GM23248 (cell line): ENCODE data around the gene KLHL8. TPM values are rescaled to one million over a fixed set of nuclear protein-coding genes. Genes with fewer than 3 reads are reported as not detected.

ENCODE experiments used
- DNase-seq: peaks from one replicate; pipeline ENCODE4 v3.0.0-alpha.2; 2015
- H2AFZ ChIP-seq: fragments of 200-600 bp; sonication (generic); 2 replicates; pipeline ENCODE4 v1.6.1; 2016; ENCODE audit warnings: antibody characterized with exemption
- H3F3A ChIP-seq: fragments of 200-600 bp; sonication (generic); 2 replicates; pipeline ENCODE4 v1.6.1; 2016; ENCODE audit warnings: mild to moderate bottlenecking, antibody characterized with exemption, mixed run types; ENCODE audit not compliant: insufficient read depth
- H3K27ac ChIP-seq: fragments of 200-600 bp; sonication (generic); 2 replicates; pipeline ENCODE4 v1.5.1; 2016; ENCODE audit warnings: mild to moderate bottlenecking
- H3K27me3 ChIP-seq: fragments of 200-600 bp; sonication (generic); replicated peaks from 2 replicates; pipeline ENCODE4 v1.6.1; 2016; ENCODE audit warnings: mild to moderate bottlenecking; ENCODE audit not compliant: insufficient read depth
- H3K36me3 ChIP-seq: fragments of 200-600 bp; sonication (generic); 2 replicates; pipeline ENCODE4 v1.6.1; 2016; ENCODE audit warnings: low read depth, mild to moderate bottlenecking
- H3K4me1 ChIP-seq: fragments of 200-600 bp; sonication (generic); 2 replicates; pipeline ENCODE4 v1.6.1; 2016; ENCODE audit warnings: mild to moderate bottlenecking; ENCODE audit not compliant: insufficient read depth
- H3K4me2 ChIP-seq: fragments of 200-600 bp; sonication (generic); one replicate; pipeline ENCODE4 v1.6.1; 2016; ENCODE audit warnings: mild to moderate bottlenecking; ENCODE audit not compliant: unreplicated experiment
- H3K4me3 ChIP-seq: fragments of 200-600 bp; sonication (generic); 2 replicates; pipeline ENCODE4 v1.5.1; 2016; ENCODE audit warnings: mild to moderate bottlenecking
- H3K79me2 ChIP-seq: fragments of 200-600 bp; sonication (generic); 2 replicates; pipeline ENCODE4 v1.6.1; 2016; ENCODE audit warnings: mild to moderate bottlenecking; ENCODE audit not compliant: insufficient read depth
- H3K9ac ChIP-seq: fragments of 200-600 bp; sonication (generic); 2 replicates; pipeline ENCODE4 v1.6.1; 2016; ENCODE audit warnings: mild to moderate bottlenecking
- H3K9me2 ChIP-seq: fragments of 200-600 bp; sonication (generic); 2 replicates; pipeline ENCODE4 v1.6.1; 2016; ENCODE audit warnings: mixed run types, mild to moderate bottlenecking, moderate library complexity; ENCODE audit not compliant: insufficient read depth
- H3K9me3 ChIP-seq: fragments of 200-600 bp; sonication (generic); one replicate; pipeline ENCODE4 v1.6.1; 2017; ENCODE audit warnings: low read depth
- H4K20me1 ChIP-seq: fragments of 200-600 bp; sonication (generic); 2 replicates; pipeline ENCODE4 v1.6.0; 2016; ENCODE audit not compliant: insufficient read depth
- EZH2 ChIP-seq: fragments of 200-600 bp; sonication (generic); IDR thresholded peaks from 2 replicates; pipeline ENCODE4 v1.6.1; 2018; ENCODE audit warnings: antibody characterized with exemption, mild to moderate bottlenecking; ENCODE audit not compliant: insufficient read depth, poor library complexity, severe bottlenecking
- EZH2phosphoT487 ChIP-seq: fragments of 200-600 bp; sonication (generic); IDR thresholded peaks from 2 replicates; pipeline ENCODE4 v1.6.1; 2018; ENCODE audit warnings: antibody characterized with exemption, moderate library complexity, mild to moderate bottlenecking, low read depth; ENCODE audit not compliant: insufficient read depth
- WGBS, 2 experiments: methylation state at CpG; one replicate each; pipeline ENCODE4 v1.1.6; 2015 to 2017; ENCODE audit warnings: low lambda C conversion rate in 2 of 2, low coverage in 1 of 2; ENCODE audit errors: missing lambda C conversion rate in 2 of 2; 5-methylcytosine and 5-hydroxymethylcytosine counted together
- in situ Hi-C: fragments of 300-500 bp; cut with MboI; formaldehyde crosslinking; loops from 2 replicates; pipeline ENCODE4 v1.15.0; 2020
- polyA plus RNA-seq: library from polyadenylated mRNA; unstranded; fragments of >200 nt; fragmentation: Nextera tagmentation; extraction: Ambion mirVana; gene quantifications from 2 replicates; pipeline ENCODE4 v1.2.1, GENCODE V29; 2016
- total RNA-seq: library from RNA; depleted of rRNA; stranded (reverse); fragments of >200 nt; shearing (Covaris generic); gene quantifications from 2 replicates; pipeline ENCODE4 v1.2.3, GENCODE V29; 2014

The KLHL8 gene
- total and polyA plus RNA-seq, 2 experiments from 2014 or later = 7.8 to 7.9 TPM

GRCh38 chr4:87251106-87251505, 30.7 kb upstream of the KLHL8 start:
- 31% methylated on average over 6 of the region's 6 CpGs for WGBS, 2 experiments

DNA sequence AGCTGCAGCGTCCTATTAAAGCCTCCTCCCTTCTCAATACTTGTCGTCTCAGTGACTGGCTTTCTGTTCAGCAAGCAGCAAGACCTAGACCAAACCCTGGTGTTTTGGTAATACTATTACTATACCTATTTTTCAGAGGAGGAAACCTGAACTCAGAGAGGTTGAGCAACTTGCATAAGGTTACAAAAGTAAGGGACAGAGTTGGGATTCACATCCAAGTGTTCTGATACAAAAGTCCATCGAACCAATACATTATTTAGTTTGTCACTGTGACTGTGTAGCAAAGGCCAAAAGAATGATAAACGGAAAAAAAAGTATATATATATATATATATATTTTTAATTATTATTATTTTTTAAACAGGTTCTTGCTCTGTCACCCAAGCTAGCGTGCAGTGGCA, 29.9 kb upstream of the KLHL8 start:
- 87 to 90% methylated on average over 5 of the region's 5 CpGs for WGBS, 2 experiments
- Histone ChIP-seq H3K9me3 (no peaks in the 10 kb centered on the region), H3K4me3 (no peak overlapping the region), H3K9ac (no peak overlapping the region), H3F3A (no peaks in the 10 kb centered on the region), H3K27me3 (no peaks in the 10 kb centered on the region), H4K20me1 (no peaks in the 10 kb centered on the region), H3K9me2 (no peaks in the 10 kb centered on the region), H3K27ac (no peak overlapping the region), H3K36me3 (no peaks in the 10 kb centered on the region), H3K4me2 (no peak overlapping the region), H3K79me2 (no peaks in the 10 kb centered on the region), H3K4me1 (no peaks in the 10 kb centered on the region), H2AFZ (no peak overlapping the region)
- no peak for DNase-seq
- TF ChIP-seq EZH2 (no peak), EZH2phosphoT487 (no peak)
- in situ Hi-C loops = no loop called here

More at GRCh38 chr4:87251106-87251505, 30.7 kb upstream of the KLHL8 start:
- Histone ChIP-seq H3K4me1 (no peaks in the 10 kb centered on the region), H3K4me2 (no peak overlapping the region), H3K9me3 (no peaks in the 10 kb centered on the region), H2AFZ (no peak overlapping the region), H3K27me3 (no peaks in the 10 kb centered on the region), H3K27ac (no peak overlapping the region), H4K20me1 (no peaks in the 10 kb centered on the region), H3K4me3 (no peak overlapping the region), H3K9ac (no peak overlapping the region), H3K9me2 (no peaks in the 10 kb centered on the region), H3K36me3 (no peaks in the 10 kb centered on the region), H3K79me2 (no peaks in the 10 kb centered on the region), H3F3A (no peaks in the 10 kb centered on the region)
- in situ Hi-C loops = no loop called here
- DNase-seq = peak; percentile 9
- TF ChIP-seq EZH2 (no peak), EZH2phosphoT487 (no peak)

- in situ Hi-C loops = loop anchor here (25.0 kb wide), 1 partner anchor 337 kb away; no protein-coding TSS in a partner anchor
- no peak overlapping the region for H3K9ac ChIP-seq
- no peak for TF ChIP-seq EZH2phosphoT487
- no peak for TF ChIP-seq EZH2
- H3K4me3 ChIP-seq = no peak overlapping the region
- no peaks in the 10 kb centered on the region for H3F3A ChIP-seq
- no peaks in the 10 kb centered on the region for H4K20me1 ChIP-seq
- DNase-seq = no peak
- H3K9me3 ChIP-seq = no peaks in the 10 kb centered on the region
- H3K4me2 ChIP-seq = no peak overlapping the region
- H2AFZ ChIP-seq = no peak overlapping the region
- 29 to 42% methylated on average over 2 of the region's 2 CpGs for WGBS, 2 experiments
- H3K27ac ChIP-seq = no peak overlapping the region
- no peaks in the 10 kb centered on the region for H3K9me2 ChIP-seq
- H3K36me3 ChIP-seq = no peaks in the 10 kb centered on the region
- H3K4me1 ChIP-seq = no peaks in the 10 kb centered on the region
- H3K27me3 ChIP-seq = no peaks in the 10 kb centered on the region
- no peaks in the 10 kb centered on the region for H3K79me2 ChIP-seq
Measured at GRCh38 chr4:87249332-87250019, 29.1 kb upstream of the KLHL8 start.

DNA sequence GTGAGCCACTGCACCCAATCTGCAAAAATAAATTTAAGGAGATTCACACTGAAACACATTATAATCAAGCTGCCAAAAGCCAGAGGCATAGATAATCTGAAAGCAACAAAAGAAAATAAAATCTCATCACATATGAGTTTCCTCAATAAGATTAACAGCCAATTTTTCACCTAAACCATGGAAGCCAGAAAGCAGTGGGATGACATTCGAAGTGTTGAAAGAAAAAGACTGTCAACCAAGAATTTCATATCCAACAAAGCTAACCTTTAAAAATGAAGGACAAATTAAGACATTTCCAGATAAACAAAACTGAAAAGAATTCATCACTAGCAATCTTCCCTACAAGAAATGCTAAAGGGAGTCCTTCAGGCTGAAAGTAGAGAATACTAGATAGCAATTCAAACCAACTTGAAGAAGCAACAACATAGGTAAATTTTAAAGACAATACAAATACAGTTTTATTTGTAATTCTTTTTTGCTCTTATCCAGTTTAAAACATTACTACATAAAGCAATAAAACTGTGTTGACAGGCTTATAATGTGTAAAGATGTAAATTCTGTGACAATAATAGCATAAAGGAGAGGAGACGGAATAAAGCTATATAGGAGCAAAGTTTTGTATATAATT, 23.1 kb upstream of the KLHL8 start:
- Histone ChIP-seq H4K20me1 (no peaks in the 10 kb centered on the region), H3K79me2 (no peaks in the 10 kb centered on the region), H3K4me2 (no peak overlapping the region), H3K9me2 (no peaks in the 10 kb centered on the region), H3F3A (peaks cover 9% of the 10 kb centered on the region; the same call in 1 of the 2 replicates), H3K9me3 (peaks cover 5% of the 10 kb centered on the region), H2AFZ (no peak overlapping the region), H3K9ac (no peak overlapping the region), H3K36me3 (no peaks in the 10 kb centered on the region), H3K4me3 (no peak overlapping the region), H3K4me1 (peaks cover 15% of the 10 kb centered on the region; the same call in 1 of the 2 replicates), H3K27me3 (no peaks in the 10 kb centered on the region), H3K27ac (no peak overlapping the region)
- 69 to 80% methylated on average over 2 of the region's 2 CpGs for WGBS, 2 experiments
- peak; percentile 24 for DNase-seq
- in situ Hi-C loops = loop anchor here (25.0 kb wide), 1 partner anchor 331 kb away; no protein-coding TSS in a partner anchor
- TF ChIP-seq EZH2 (no peak), EZH2phosphoT487 (no peak)
